Nephron (organoid): ENCODE measurements around the gene CHODL.
A peak's percentile ranks its signal among the peaks of the same experiment; 100 is the strongest.

Experiments
- H3K27ac Mint-ChIP-seq, 3 experiments: 2 replicates each; pipeline ENCODE4 v1.8.0; 2020; ENCODE audit warnings: mixed read lengths in 3 of 3, mild to moderate bottlenecking in 2 of 3, moderate library complexity in 1 of 3
- H3K27me3 Mint-ChIP-seq: 2 replicates; pipeline ENCODE4 v1.8.0; 2021; ENCODE audit warnings: low read depth, mild to moderate bottlenecking, moderate library complexity, mixed read lengths
- H3K36me3 Mint-ChIP-seq: 2 replicates; pipeline ENCODE4 v1.8.0; 2020; ENCODE audit warnings: low read depth, mixed read lengths
- H3K4me1 Mint-ChIP-seq: 2 replicates; pipeline ENCODE4 v1.8.0; 2020; ENCODE audit warnings: mixed read lengths
- H3K4me3 Mint-ChIP-seq, 3 experiments: 2 replicates each; pipeline ENCODE4 v1.8.0; 2020; ENCODE audit warnings: mild to moderate bottlenecking in 3 of 3, mixed read lengths in 3 of 3, moderate library complexity in 2 of 3
- H3K9me3 Mint-ChIP-seq: 2 replicates; pipeline ENCODE4 v1.8.0; 2020; ENCODE audit warnings: mixed read lengths
- CTCF ChIP-seq, 3 experiments: fragments of 200-600 bp; sonication (generic); IDR thresholded peaks; one replicate each; pipeline ENCODE4 v1.5.0; 2021; ENCODE audit warnings: antibody characterized with exemption in 3 of 3; ENCODE audit not compliant: unreplicated experiment in 3 of 3

Gene CHODL

GRCh38 chr21:18228060-18228739 is 16.4 kb upstream of the CHODL start:
- H3K27ac Mint-ChIP-seq, result no peak overlapping the region
- no peaks in the 10 kb centered on the region for H3K36me3 Mint-ChIP-seq
- no peaks in the 10 kb centered on the region for H3K27me3 Mint-ChIP-seq
- no peaks in the 10 kb centered on the region for H3K4me1 Mint-ChIP-seq
- peaks cover 2% of the 10 kb centered on the region for H3K9me3 Mint-ChIP-seq
- H3K4me3 Mint-ChIP-seq, result no peak overlapping the region
- no peak for TF ChIP-seq CTCF (IDR thresholded peaks at IDR 0.05; ENCODE audit: unreplicated experiment in 3 of 3)

GRCh38 chr21:18235545-18235944 is 9.1 kb upstream of the CHODL start:
- no peak overlapping the region for H3K27ac Mint-ChIP-seq
- peaks cover 2% of the 10 kb centered on the region for H3K9me3 Mint-ChIP-seq
- H3K27me3 Mint-ChIP-seq, result no peaks in the 10 kb centered on the region
- H3K4me1 Mint-ChIP-seq, result no peaks in the 10 kb centered on the region
- no peak for TF ChIP-seq CTCF (IDR thresholded peaks at IDR 0.05; ENCODE audit: unreplicated experiment in 3 of 3)
- no peak overlapping the region for H3K4me3 Mint-ChIP-seq
- H3K36me3 Mint-ChIP-seq, result no peaks in the 10 kb centered on the region

GRCh38 chr21:18245464-18245967 is 883 bp downstream of the CHODL start:
- Mint-ChIP-seq H3K27ac (peak overlapping the region in 2 of 3 experiments; percentile 50 to 91), H3K4me3 (peak overlapping the region; percentile 80 to 96 (median 90)), H3K36me3 (no peaks in the 10 kb centered on the region), H3K9me3 (no peaks in the 10 kb centered on the region), H3K27me3 (peaks cover 45% of the 10 kb centered on the region), H3K4me1 (peaks cover 30% of the 10 kb centered on the region)
- no peak for TF ChIP-seq CTCF (IDR thresholded peaks at IDR 0.05; ENCODE audit: unreplicated experiment in 3 of 3)

DNA sequence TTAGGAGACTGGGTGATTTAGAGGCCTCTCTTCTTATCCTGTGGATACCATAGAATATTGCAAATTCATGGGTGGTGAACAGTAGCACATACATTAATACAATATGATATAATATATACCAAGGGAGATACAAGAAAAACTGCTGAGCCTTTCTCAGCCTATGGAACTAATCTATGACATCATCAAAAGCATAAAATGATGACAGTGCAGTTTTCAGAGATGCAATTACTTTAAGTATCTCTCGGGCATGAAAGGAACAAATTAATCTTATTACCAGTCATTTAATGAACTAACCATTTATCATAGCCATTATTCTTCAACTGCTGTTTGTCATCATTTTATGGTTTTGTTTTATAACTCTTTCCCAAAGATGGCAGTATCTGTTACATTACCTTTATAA is 3.5 kb downstream of the CHODL start:
- Mint-ChIP-seq H3K36me3 (no peaks in the 10 kb centered on the region), H3K27me3 (peaks cover 31% of the 10 kb centered on the region), H3K27ac (peak overlapping the region in 1 of 3 experiments; percentile 13), H3K4me3 (peak overlapping the region in 2 of 3 experiments; percentile 67 to 74), H3K9me3 (no peaks in the 10 kb centered on the region), H3K4me1 (peaks cover 49% of the 10 kb centered on the region)
- no peak for TF ChIP-seq CTCF (IDR thresholded peaks at IDR 0.05; ENCODE audit: unreplicated experiment in 3 of 3)

DNA sequence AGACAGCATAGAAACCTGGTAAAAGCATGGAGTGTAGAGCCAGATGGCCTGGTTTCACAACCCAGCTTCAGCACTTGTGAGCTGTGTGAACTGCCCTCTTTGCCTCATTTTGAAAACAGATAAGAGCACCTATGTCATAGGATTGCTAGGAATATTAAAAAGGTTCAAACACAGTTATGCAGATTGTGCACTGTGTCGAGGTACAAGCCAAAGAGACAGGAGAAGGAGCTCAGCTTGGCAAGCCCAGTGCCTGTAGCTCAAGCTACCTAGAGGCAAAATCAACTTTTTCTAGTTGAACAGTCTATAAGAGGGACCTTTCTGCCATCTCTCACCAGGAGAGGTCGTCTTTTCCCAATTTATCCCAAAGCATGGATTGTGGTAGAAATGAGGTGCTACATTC is 5.0 kb downstream of the CHODL start:
- Mint-ChIP-seq H3K4me3 (peak overlapping the region in 1 of 3 experiments; percentile 1), H3K4me1 (peaks cover 52% of the 10 kb centered on the region), H3K36me3 (no peaks in the 10 kb centered on the region), H3K27ac (peak overlapping the region in 1 of 3 experiments; percentile 57), H3K27me3 (peaks cover 16% of the 10 kb centered on the region), H3K9me3 (no peaks in the 10 kb centered on the region)
- TF ChIP-seq CTCF (IDR thresholded peaks at IDR 0.05; ENCODE audit: unreplicated experiment in 3 of 3), result peak in 1 of 3 experiments; percentile 9

- Mint-ChIP-seq H3K9me3 (no peaks in the 10 kb centered on the region), H3K4me1 (peaks cover 44% of the 10 kb centered on the region), H3K36me3 (no peaks in the 10 kb centered on the region), H3K27ac (peak overlapping the region in 1 of 3 experiments; percentile 55), H3K4me3 (peak overlapping the region in 1 of 3 experiments; percentile 64), H3K27me3 (peaks cover 6% of the 10 kb centered on the region)
- TF ChIP-seq CTCF (IDR thresholded peaks at IDR 0.05; ENCODE audit: unreplicated experiment in 3 of 3), result no peak
These were observed 6.4 kb downstream of the CHODL start for GRCh38 chr21:18251065-18251464.
